GM23338 (cell line): ENCODE results near the gene EVI5.

Source experiments
- CREB1 ChIP-seq: fragments of 250-450 bp; sonication (Bioruptor Pico); IDR thresholded peaks from 2 replicates; pipeline ENCODE4 v1.5.0; 2020; ENCODE audit warnings: low read depth, mild to moderate bottlenecking, moderate library complexity
- EZH2 ChIP-seq: fragments of 200-600 bp; sonication (generic); IDR thresholded peaks from one replicate; pipeline ENCODE4 v1.8.0; 2017; ENCODE audit warnings: antibody characterized with exemption, mild to moderate bottlenecking, low read depth; ENCODE audit not compliant: unreplicated experiment
- EZH2phosphoT487 ChIP-seq: fragments of 200-600 bp; sonication (generic); IDR thresholded peaks from one replicate; pipeline ENCODE4 v1.8.1; 2018; ENCODE audit warnings: antibody characterized with exemption; ENCODE audit not compliant: unreplicated experiment
- JUNB ChIP-seq: IDR thresholded peaks from one replicate; pipeline ENCODE4 v1.6.1; 2016; ENCODE audit warnings: antibody characterized with exemption; ENCODE audit not compliant: unreplicated experiment
- POLR2AphosphoS5 ChIP-seq: IDR thresholded peaks from 2 replicates; pipeline ENCODE4 v1.6.1; 2016; ENCODE audit warnings: antibody characterized with exemption, low read depth
- STAT1 ChIP-seq: IDR thresholded peaks from one replicate; pipeline ENCODE4 v1.6.1; 2016; ENCODE audit warnings: antibody characterized with exemption; ENCODE audit not compliant: unreplicated experiment
- ZNF331 ChIP-seq: fragments of 250-450 bp; sonication (Bioruptor Pico); IDR thresholded peaks from 2 replicates; pipeline ENCODE4 v1.5.0; 2020; ENCODE audit warnings: low read depth, mild to moderate bottlenecking, moderate library complexity
- TF ChIP-seq, protein P1 (sequence below), 2 experiments: fragments of 200-600 bp in 1 of 2; sonication (generic) in 1 of 2; conservative IDR thresholded peaks; 2 replicates each; pipeline versions ENCODE4 v1.5.1 to v1.6.1; 2016 to 2017; ENCODE audit warnings: antibody characterized with exemption in 2 of 2, low read depth in 2 of 2, mild to moderate bottlenecking in 2 of 2, moderate library complexity in 1 of 2
- TF ChIP-seq, protein P2 (sequence below): IDR thresholded peaks from one replicate; pipeline ENCODE4 v1.6.1; 2018; ENCODE audit warnings: antibody characterized with exemption; ENCODE audit not compliant: unreplicated experiment
- TF ChIP-seq, protein P3 (sequence below): IDR thresholded peaks from 2 replicates; pipeline ENCODE4 v1.6.1; 2016; ENCODE audit warnings: antibody characterized with exemption
- TF ChIP-seq, protein P4 (sequence below): fragments of 250-450 bp; sonication (Bioruptor Pico); IDR thresholded peaks from 2 replicates; pipeline ENCODE4 v1.5.0; 2020; ENCODE audit warnings: mild to moderate bottlenecking, moderate library complexity

DNA sequence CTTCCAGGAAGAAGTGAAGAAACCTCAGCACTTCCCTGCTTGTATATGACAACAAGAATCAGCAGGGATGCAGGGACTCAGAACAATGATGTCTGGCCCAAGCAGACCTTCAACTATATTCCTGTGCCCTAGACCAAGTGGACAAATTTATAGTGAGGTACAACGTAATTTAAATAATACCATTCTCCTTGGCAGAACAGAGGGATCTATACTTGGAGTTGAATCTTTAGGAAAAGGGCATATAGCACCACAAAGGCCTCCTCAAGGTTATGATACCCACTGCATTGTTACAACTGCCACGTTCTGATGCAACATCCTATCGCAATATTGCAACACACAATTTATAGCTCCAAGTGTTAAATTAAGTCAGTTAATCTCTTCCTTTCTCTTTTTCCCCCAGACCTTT, 269.1 kb downstream of the EVI5 start:
- no peak for TF ChIP-seq JUNB
- TF ChIP-seq, protein P1, sequence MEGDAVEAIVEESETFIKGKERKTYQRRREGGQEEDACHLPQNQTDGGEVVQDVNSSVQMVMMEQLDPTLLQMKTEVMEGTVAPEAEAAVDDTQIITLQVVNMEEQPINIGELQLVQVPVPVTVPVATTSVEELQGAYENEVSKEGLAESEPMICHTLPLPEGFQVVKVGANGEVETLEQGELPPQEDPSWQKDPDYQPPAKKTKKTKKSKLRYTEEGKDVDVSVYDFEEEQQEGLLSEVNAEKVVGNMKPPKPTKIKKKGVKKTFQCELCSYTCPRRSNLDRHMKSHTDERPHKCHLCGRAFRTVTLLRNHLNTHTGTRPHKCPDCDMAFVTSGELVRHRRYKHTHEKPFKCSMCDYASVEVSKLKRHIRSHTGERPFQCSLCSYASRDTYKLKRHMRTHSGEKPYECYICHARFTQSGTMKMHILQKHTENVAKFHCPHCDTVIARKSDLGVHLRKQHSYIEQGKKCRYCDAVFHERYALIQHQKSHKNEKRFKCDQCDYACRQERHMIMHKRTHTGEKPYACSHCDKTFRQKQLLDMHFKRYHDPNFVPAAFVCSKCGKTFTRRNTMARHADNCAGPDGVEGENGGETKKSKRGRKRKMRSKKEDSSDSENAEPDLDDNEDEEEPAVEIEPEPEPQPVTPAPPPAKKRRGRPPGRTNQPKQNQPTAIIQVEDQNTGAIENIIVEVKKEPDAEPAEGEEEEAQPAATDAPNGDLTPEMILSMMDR (conservative IDR thresholded peaks at IDR 0.05; ENCODE audit: low read depth in 2 of 2) = no peak
- no peak for TF ChIP-seq EZH2
- no peak for TF ChIP-seq EZH2phosphoT487
- TF ChIP-seq POLR2AphosphoS5 = no peak
- TF ChIP-seq CREB1 (CRISPR knock-in tag) = no peak
- TF ChIP-seq, protein P2, sequence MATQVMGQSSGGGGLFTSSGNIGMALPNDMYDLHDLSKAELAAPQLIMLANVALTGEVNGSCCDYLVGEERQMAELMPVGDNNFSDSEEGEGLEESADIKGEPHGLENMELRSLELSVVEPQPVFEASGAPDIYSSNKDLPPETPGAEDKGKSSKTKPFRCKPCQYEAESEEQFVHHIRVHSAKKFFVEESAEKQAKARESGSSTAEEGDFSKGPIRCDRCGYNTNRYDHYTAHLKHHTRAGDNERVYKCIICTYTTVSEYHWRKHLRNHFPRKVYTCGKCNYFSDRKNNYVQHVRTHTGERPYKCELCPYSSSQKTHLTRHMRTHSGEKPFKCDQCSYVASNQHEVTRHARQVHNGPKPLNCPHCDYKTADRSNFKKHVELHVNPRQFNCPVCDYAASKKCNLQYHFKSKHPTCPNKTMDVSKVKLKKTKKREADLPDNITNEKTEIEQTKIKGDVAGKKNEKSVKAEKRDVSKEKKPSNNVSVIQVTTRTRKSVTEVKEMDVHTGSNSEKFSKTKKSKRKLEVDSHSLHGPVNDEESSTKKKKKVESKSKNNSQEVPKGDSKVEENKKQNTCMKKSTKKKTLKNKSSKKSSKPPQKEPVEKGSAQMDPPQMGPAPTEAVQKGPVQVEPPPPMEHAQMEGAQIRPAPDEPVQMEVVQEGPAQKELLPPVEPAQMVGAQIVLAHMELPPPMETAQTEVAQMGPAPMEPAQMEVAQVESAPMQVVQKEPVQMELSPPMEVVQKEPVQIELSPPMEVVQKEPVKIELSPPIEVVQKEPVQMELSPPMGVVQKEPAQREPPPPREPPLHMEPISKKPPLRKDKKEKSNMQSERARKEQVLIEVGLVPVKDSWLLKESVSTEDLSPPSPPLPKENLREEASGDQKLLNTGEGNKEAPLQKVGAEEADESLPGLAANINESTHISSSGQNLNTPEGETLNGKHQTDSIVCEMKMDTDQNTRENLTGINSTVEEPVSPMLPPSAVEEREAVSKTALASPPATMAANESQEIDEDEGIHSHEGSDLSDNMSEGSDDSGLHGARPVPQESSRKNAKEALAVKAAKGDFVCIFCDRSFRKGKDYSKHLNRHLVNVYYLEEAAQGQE = no peak
- TF ChIP-seq ZNF331 (CRISPR knock-in tag) = no peak
- no peak for TF ChIP-seq STAT1
- TF ChIP-seq, protein P3, sequence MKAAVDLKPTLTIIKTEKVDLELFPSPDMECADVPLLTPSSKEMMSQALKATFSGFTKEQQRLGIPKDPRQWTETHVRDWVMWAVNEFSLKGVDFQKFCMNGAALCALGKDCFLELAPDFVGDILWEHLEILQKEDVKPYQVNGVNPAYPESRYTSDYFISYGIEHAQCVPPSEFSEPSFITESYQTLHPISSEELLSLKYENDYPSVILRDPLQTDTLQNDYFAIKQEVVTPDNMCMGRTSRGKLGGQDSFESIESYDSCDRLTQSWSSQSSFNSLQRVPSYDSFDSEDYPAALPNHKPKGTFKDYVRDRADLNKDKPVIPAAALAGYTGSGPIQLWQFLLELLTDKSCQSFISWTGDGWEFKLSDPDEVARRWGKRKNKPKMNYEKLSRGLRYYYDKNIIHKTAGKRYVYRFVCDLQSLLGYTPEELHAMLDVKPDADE = no peak
- TF ChIP-seq, protein P4, sequence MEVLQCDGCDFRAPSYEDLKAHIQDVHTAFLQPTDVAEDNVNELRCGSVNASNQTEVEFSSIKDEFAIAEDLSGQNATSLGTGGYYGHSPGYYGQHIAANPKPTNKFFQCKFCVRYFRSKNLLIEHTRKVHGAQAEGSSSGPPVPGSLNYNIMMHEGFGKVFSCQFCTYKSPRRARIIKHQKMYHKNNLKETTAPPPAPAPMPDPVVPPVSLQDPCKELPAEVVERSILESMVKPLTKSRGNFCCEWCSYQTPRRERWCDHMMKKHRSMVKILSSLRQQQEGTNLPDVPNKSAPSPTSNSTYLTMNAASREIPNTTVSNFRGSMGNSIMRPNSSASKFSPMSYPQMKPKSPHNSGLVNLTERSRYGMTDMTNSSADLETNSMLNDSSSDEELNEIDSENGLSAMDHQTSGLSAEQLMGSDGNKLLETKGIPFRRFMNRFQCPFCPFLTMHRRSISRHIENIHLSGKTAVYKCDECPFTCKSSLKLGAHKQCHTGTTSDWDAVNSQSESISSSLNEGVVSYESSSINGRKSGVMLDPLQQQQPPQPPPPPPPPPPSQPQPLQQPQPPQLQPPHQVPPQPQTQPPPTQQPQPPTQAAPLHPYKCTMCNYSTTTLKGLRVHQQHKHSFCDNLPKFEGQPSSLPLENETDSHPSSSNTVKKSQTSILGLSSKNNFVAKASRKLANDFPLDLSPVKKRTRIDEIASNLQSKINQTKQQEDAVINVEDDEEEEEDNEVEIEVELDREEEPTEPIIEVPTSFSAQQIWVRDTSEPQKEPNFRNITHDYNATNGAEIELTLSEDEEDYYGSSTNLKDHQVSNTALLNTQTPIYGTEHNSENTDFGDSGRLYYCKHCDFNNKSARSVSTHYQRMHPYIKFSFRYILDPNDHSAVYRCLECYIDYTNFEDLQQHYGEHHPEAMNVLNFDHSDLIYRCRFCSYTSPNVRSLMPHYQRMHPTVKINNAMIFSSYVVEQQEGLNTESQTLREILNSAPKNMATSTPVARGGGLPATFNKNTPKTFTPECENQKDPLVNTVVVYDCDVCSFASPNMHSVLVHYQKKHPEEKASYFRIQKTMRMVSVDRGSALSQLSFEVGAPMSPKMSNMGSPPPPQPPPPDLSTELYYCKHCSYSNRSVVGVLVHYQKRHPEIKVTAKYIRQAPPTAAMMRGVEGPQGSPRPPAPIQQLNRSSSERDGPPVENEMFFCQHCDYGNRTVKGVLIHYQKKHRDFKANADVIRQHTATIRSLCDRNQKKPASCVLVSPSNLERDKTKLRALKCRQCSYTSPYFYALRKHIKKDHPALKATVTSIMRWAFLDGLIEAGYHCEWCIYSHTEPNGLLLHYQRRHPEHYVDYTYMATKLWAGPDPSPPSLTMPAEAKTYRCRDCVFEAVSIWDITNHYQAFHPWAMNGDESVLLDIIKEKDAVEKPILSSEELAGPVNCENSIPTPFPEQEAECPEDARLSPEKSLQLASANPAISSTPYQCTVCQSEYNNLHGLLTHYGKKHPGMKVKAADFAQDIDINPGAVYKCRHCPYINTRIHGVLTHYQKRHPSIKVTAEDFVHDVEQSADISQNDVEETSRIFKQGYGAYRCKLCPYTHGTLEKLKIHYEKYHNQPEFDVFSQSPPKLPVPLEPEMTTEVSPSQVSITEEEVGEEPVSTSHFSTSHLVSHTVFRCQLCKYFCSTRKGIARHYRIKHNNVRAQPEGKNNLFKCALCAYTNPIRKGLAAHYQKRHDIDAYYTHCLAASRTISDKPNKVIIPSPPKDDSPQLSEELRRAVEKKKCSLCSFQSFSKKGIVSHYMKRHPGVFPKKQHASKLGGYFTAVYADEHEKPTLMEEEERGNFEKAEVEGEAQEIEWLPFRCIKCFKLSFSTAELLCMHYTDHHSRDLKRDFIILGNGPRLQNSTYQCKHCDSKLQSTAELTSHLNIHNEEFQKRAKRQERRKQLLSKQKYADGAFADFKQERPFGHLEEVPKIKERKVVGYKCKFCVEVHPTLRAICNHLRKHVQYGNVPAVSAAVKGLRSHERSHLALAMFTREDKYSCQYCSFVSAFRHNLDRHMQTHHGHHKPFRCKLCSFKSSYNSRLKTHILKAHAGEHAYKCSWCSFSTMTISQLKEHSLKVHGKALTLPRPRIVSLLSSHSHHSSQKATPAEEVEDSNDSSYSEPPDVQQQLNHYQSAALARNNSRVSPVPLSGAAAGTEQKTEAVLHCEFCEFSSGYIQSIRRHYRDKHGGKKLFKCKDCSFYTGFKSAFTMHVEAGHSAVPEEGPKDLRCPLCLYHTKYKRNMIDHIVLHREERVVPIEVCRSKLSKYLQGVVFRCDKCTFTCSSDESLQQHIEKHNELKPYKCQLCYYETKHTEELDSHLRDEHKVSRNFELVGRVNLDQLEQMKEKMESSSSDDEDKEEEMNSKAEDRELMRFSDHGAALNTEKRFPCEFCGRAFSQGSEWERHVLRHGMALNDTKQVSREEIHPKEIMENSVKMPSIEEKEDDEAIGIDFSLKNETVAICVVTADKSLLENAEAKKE (CRISPR knock-in tag) = no peak
